ENCODE measurements around the gene LRCH4. TPM values are rescaled to one million over a fixed set of nuclear protein-coding genes. Genes with fewer than 3 reads are reported as not detected.

The LRCH4 gene
- total and polyA plus RNA-seq, 2 of the 13 experiments (the other 11 are each of a cell fraction or from before 2014, with no cell fraction given) = 7.0 to 9.3 TPM

- TF ChIP-seq ZZZ3 (CRISPR knock-in tag; IDR thresholded peaks at IDR 0.05; ENCODE audit: borderline replicate concordance) (no peak), SOX13 (IDR thresholded peaks at IDR 0.05) (no peak), SOX13 (CRISPR knock-in tag; conservative IDR thresholded peaks at IDR 0.05 in 1 of 2, IDR thresholded peaks at IDR 0.05 in 1 of 2) (peak in 1 of 2 experiments; percentile 92; a peak in 1 of 4 replicates), PRPF4 (IDR thresholded peaks at IDR 0.05; ENCODE audit: low read depth, low read length, poor library complexity, severe bottlenecking) (no peak), ZNF839 (CRISPR knock-in tag; IDR thresholded peaks at IDR 0.05; ENCODE audit: borderline replicate concordance) (no peak), MTA1 (CRISPR knock-in tag; IDR thresholded peaks at IDR 0.05; ENCODE audit: borderline replicate concordance) (no peak), FIP1L1 (IDR thresholded peaks at IDR 0.05; ENCODE audit: borderline replicate concordance, insufficient read depth, low read depth, low read length) (peak; percentile 96), BRD4 (CRISPR knock-in tag; IDR thresholded peaks at IDR 0.05) (0 out of 2 replicates have a peak, but pooled peaks have one; percentile 51), FOXC1 (CRISPR knock-in tag; IDR thresholded peaks at IDR 0.05; ENCODE audit: borderline replicate concordance) (peak; percentile 48; the same call in 1 of the 2 replicates), ZNF800 (CRISPR knock-in tag; IDR thresholded peaks at IDR 0.05) (no peak), REPIN1 (CRISPR knock-in tag; IDR thresholded peaks at IDR 0.05; ENCODE audit: borderline replicate concordance, low read depth) (0 out of 2 replicates have a peak, but pooled peaks have one; percentile 22), NR2F6 (IDR thresholded peaks at IDR 0.05) (no peak), NR2F6 (CRISPR knock-in tag; IDR thresholded peaks at IDR 0.05) (0 out of 2 replicates have a peak, but pooled peaks have one; percentile 6), THAP7 (CRISPR knock-in tag; IDR thresholded peaks at IDR 0.05) (no peak), ETS1 (CRISPR knock-in tag; IDR thresholded peaks at IDR 0.05) (no peak), ZNF253 (CRISPR knock-in tag; IDR thresholded peaks at IDR 0.05; ENCODE audit: borderline replicate concordance) (no peak), ZNF768 (CRISPR knock-in tag; IDR thresholded peaks at IDR 0.05) (peak; percentile 65; the same call in 1 of the 2 replicates), ATF7 (IDR thresholded peaks at IDR 0.05) (no peak), ATF7 (CRISPR knock-in tag; IDR thresholded peaks at IDR 0.05) (0 out of 2 replicates have a peak, but pooled peaks have one; percentile 39), ZSCAN21 (CRISPR knock-in tag; IDR thresholded peaks at IDR 0.05; ENCODE audit: borderline replicate concordance) (peak; percentile 15; the same call in 1 of the 2 replicates), NFKBIZ (CRISPR knock-in tag; IDR thresholded peaks at IDR 0.05) (no peak), MXI1 (IDR thresholded peaks at IDR 0.05; ENCODE audit: borderline replicate concordance, low read depth, low read length) (0 out of 3 replicates have a peak, but pooled peaks have one; percentile 16), ZUFSP (CRISPR knock-in tag; IDR thresholded peaks at IDR 0.05; ENCODE audit: borderline replicate concordance) (no peak), RARA (CRISPR knock-in tag; IDR thresholded peaks at IDR 0.05) (0 out of 2 replicates have a peak, but pooled peaks have one; percentile 6)
Measured at GRCh38 chr7:100570954-100571828, 14.7 kb downstream of the LRCH4 start (continued).

All from HepG2 (cell line).